AG04449 (cell line): ENCODE measurements around the gene TSNAXIP1.

ENCODE experiments used
- CTCF ChIA-PET: fragments of 350-600 bp; formaldehyde crosslinking; extraction: SDS; loops from one replicate; lab custom pipeline; 2021; ENCODE audit warnings: antibody characterized with exemption; lab: Yijun Ruan, JAX
- POLR2A ChIA-PET: fragments of 400-600, 350-600 bp; formaldehyde crosslinking; extraction: SDS; loops from one replicate; lab custom pipeline; 2020; ENCODE audit warnings: antibody characterized with exemption, inconsistent platforms; lab: Yijun Ruan, JAX
- DNase-seq: peaks from one replicate; pipeline ENCODE4 v3.0.0-alpha.2; 2010; ENCODE audit warnings: low read depth, low spot score
- H3K4me3 ChIP-seq: 2 replicates; pipeline ENCODE4 v1.5.1; 2011; ENCODE audit warnings: low read depth, mild to moderate bottlenecking, control low read depth, low read length
- TF ChIP-seq, protein P1 (sequence below): IDR thresholded peaks from one replicate; pipeline ENCODE4 v1.5.1; 2011; ENCODE audit warnings: mild to moderate bottlenecking, moderate library complexity, low read length, control low read depth, inconsistent platforms; ENCODE audit not compliant: insufficient read depth; ENCODE audit errors: missing control alignments

TSNAXIP1 gene

GRCh38 chr16:67773099-67773498 is 33.6 kb upstream of the TSNAXIP1 start:
- CTCF ChIA-PET = no interaction called here
- DNase-seq = no peak
- POLR2A ChIA-PET = no interaction called here
- TF ChIP-seq, protein P1, sequence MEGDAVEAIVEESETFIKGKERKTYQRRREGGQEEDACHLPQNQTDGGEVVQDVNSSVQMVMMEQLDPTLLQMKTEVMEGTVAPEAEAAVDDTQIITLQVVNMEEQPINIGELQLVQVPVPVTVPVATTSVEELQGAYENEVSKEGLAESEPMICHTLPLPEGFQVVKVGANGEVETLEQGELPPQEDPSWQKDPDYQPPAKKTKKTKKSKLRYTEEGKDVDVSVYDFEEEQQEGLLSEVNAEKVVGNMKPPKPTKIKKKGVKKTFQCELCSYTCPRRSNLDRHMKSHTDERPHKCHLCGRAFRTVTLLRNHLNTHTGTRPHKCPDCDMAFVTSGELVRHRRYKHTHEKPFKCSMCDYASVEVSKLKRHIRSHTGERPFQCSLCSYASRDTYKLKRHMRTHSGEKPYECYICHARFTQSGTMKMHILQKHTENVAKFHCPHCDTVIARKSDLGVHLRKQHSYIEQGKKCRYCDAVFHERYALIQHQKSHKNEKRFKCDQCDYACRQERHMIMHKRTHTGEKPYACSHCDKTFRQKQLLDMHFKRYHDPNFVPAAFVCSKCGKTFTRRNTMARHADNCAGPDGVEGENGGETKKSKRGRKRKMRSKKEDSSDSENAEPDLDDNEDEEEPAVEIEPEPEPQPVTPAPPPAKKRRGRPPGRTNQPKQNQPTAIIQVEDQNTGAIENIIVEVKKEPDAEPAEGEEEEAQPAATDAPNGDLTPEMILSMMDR = no peak
- H3K4me3 ChIP-seq = no peak overlapping the region

DNA sequence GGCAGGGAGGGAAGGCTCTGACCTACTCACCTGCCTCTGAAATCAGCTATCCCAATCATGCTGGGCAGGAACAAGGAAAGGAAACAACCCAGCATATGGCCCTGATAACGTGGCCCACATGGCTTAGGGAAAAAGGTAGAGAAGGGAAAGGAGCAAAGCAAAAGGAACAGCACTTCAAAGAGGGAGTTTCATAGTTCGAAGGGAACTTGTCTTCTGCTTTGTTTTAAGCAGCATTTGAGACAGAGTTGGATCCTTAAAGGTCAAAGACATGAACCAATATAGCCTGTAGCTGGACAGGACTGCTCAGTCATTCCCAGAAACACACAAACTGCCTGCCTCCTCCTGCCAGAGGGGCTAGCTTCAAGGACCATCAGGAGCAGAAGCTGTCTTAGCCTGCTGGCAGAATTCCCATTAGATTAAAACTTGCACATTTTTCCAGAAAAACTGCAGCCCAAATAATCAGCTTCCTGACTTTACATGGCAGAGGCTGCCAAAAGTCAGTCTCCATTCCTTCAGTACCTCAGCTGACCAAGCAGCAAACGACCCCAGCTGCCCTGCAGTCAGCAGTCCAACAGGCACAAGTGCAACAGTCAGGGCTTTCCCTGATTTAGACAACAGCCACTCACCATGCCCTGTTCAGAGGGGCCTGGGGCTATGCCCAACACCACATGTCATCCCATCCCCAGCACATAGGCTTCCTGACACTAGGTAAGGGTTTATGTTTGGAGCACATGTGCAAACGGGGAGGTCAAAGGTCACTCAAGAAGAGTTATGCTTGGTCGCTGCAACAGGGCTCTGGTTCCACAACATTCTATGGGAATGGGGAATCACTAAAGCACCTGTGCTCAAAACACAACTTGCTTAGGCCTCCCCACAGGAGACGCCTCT is 32.9 kb upstream of the TSNAXIP1 start:
- ChIA-PET CTCF (no interaction called here), POLR2A (interaction anchor here (0.7 kb wide), 1 partner anchor 32 kb away, joined by 4 read pairs; the partner anchor contains the start of gene RANBP10)
- TF ChIP-seq, protein P1 = no peak
- DNase-seq = no peak
- no peak overlapping the region for H3K4me3 ChIP-seq

GRCh38 chr16:67774457-67774853 is 32.2 kb upstream of the TSNAXIP1 start:
- DNase-seq = no peak
- ChIA-PET CTCF (no interaction called here), POLR2A (no interaction called here)
- TF ChIP-seq, protein P1 = no peak
- no peak overlapping the region for H3K4me3 ChIP-seq

DNA sequence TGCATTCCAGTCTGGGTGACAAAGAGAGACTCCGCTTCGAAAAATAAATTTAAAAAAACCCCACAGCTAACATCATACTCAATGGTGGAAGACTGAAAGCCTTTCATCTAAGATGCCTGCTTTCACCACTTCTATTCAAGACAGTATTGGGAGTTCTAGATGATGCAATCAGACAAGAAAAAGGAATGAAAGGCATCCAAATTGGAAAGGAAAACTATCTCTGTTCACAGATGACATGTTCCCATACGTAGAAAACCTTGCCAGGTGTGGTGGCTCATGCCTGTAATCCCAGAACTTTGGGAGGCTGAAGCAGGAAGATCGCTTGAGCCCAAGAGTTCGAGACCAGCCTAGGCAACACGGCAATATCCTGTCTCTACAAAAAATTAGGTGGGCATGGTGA is 31.4 kb upstream of the TSNAXIP1 start:
- ChIA-PET POLR2A (no interaction called here), CTCF (no interaction called here)
- DNase-seq = no peak

DNA sequence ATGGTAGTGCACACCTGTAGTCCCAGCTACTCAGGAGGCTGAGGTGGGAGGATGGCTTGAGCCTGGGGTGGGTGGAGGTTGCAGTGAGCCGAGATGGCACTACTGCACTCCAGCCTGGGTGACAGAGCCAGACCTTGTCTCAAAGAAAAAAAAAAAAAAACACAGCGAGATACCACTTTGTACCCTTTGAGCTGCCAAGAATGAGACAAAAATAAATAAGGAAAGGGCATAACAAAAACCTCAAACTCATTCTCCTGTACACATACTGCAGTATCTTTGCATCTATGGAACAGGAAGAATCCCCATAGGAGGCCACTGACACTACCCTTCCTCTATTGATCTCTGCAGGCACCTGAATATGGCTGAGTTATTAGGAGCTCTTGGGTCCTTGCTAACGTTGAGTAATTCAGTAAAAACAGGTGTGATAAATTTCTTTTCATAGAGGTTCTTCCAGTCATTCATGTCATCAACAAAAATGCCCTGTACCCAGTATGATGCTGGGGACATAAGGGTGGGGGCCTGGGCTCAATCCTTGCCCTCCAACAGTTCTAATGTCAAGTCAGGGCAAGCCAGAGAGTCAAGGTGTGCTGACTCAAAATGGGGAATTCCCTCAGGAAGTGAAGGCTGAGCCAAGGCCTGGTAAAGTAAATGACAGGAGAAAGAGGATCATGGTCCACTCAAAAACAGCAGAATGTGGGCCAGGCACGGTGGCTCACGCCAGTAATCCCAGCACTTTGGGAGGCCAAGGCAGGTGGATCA is 27.3 kb upstream of the TSNAXIP1 start:
- TF ChIP-seq, protein P1 = no peak
- no peak overlapping the region for H3K4me3 ChIP-seq
- ChIA-PET POLR2A (no interaction called here), CTCF (no interaction called here)
- DNase-seq = no peak

More for the DNA sequence above, 31.4 kb upstream of the TSNAXIP1 start:
- TF ChIP-seq, protein P1 = no peak
- no peak overlapping the region for H3K4me3 ChIP-seq
